HG03378 (cell line): ENCODE results near the gene CTNS.

Source experiments
- ATAC-seq: cut with Tn5 transposase; IDR thresholded peaks from one replicate; pipeline ENCODE4 v1.9.1; 2021; ENCODE audit warnings: mild to moderate bottlenecking, moderate library complexity; ENCODE audit not compliant: unreplicated experiment

The CTNS gene

GRCh38 chr17:3636154-3636907, at the start of gene CTNS, which contains the start of gene SHPK:
Gene CTNS, plus strand, starts transcription at chr17:3636760. Its CDS starts 3,447 bp downstream, at chr17:3640207.
Gene SHPK, minus strand, starts transcription at chr17:3636250. Its CDS starts 31 bp downstream, at chr17:3636219.
- ATAC-seq: peak; percentile 83

- no peak for ATAC-seq
These were observed 46.8 kb upstream of the CTNS start for GRCh38 chr17:3589784-3590183.

GRCh38 chr17:3590231-3590630, 46.3 kb upstream of the CTNS start:
- ATAC-seq: no peak

GRCh38 chr17:3590768-3591167, 45.8 kb upstream of the CTNS start:
- ATAC-seq: no peak

- no peak for ATAC-seq
These were observed 44.2 kb upstream of the CTNS start for GRCh38 chr17:3592216-3592860.

GRCh38 chr17:3593384-3593783, 43.2 kb upstream of the CTNS start:
- no peak for ATAC-seq

GRCh38 chr17:3594051-3594800, 42.3 kb upstream of the CTNS start:
- no peak for ATAC-seq

GRCh38 chr17:3594976-3595375, 41.6 kb upstream of the CTNS start:
- ATAC-seq: no peak

- ATAC-seq: no peak
These were observed 39.6 kb upstream of the CTNS start for GRCh38 chr17:3596804-3597464.

GRCh38 chr17:3598078-3598477, 38.5 kb upstream of the CTNS start:
- no peak for ATAC-seq

GRCh38 chr17:3600529-3601205, 35.9 kb upstream of the CTNS start:
- ATAC-seq: no peak

- no peak for ATAC-seq
These were observed 34.1 kb upstream of the CTNS start for GRCh38 chr17:3602499-3602898.

- no peak for ATAC-seq
These were observed 33.3 kb upstream of the CTNS start for GRCh38 chr17:3603119-3603869.

GRCh38 chr17:3603870-3604259, 32.7 kb upstream of the CTNS start:
- no peak for ATAC-seq

GRCh38 chr17:3609689-3610088, 26.9 kb upstream of the CTNS start:
- no peak for ATAC-seq

GRCh38 chr17:3610523-3610922, 26.0 kb upstream of the CTNS start:
- ATAC-seq: no peak

GRCh38 chr17:3613124-3613523, 23.4 kb upstream of the CTNS start:
- ATAC-seq: no peak

GRCh38 chr17:3615160-3615870, 21.2 kb upstream of the CTNS start:
- ATAC-seq: no peak

- no peak for ATAC-seq
These were observed 15.3 kb upstream of the CTNS start for GRCh38 chr17:3621146-3621720.
